GM19468 (cell line): ENCODE measurements around the gene ASCL3.
"Not testable (repeated sequence)": the region's sequence is repeated elsewhere in the genome, so short reads cannot be mapped to it uniquely, and the experiment has no call there.

Experiments used
- ATAC-seq: cut with Tn5 transposase; IDR thresholded peaks from one replicate; pipeline ENCODE4 v1.9.1; 2021; ENCODE audit warnings: mild to moderate bottlenecking, moderate library complexity, moderate number of reproducible peaks; ENCODE audit not compliant: unreplicated experiment; ENCODE audit errors: extremely low read depth

The ASCL3 gene

DNA sequence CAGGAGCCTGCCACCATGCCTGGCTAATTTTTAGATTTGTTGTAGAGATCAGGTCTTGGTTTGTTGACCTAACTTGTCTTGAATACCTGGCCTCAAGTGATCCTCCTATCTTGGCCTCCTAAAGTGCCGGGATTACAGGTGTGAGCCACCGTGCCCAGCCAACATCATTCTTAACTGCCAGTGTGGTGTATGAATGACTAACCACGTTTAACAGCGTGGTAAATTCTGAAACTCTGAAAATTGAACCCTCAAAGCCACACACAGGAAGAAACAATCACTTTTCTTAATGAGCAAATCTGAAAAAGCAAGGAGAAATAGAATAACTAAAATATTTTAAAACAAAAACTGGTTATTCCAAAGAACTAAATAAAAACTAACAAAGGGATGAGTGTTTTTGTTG lies 14.0 kb upstream of the ASCL3 start:
- no peak for ATAC-seq

- ATAC-seq: no peak
Observed at GRCh38 chr11:8948886-8949285, 6.1 kb upstream of the ASCL3 start.

DNA sequence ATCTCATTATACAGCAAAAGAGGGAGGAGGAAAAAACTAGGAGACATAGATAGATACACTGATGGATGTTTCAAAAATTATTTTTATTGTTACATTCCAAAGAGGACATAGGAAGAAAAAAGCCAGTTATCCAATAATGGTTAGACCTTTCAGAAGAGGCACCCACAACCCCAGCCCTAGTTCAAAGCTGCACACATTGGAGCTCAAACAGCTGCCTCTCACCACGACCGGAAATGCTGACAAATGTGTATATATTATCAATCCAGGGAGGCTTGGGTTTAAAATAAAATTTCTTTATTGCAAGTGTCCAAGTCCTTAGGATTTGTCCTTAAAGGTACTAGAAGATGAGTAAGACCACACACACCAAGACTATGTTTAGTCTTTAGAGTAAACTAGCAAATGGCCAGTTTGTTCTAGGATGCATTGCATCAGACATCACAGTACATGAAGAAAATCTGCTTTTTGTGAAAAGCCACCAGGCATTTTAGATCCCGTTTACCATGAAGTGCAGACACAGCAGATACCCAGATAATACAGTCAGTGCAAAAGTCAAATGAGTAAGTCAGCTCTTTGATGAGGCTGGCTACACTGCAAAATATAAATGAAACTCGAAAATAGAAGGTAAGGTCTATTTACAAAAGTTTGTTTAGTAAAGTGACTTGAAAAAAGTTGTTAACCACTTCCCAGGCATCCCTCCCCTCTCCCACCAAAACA lies 4.6 kb upstream of the ASCL3 start:
- ATAC-seq: no peak

- ATAC-seq: no peak
Observed at GRCh38 chr11:8941341-8942103, 1.3 kb downstream of the ASCL3 start.

DNA sequence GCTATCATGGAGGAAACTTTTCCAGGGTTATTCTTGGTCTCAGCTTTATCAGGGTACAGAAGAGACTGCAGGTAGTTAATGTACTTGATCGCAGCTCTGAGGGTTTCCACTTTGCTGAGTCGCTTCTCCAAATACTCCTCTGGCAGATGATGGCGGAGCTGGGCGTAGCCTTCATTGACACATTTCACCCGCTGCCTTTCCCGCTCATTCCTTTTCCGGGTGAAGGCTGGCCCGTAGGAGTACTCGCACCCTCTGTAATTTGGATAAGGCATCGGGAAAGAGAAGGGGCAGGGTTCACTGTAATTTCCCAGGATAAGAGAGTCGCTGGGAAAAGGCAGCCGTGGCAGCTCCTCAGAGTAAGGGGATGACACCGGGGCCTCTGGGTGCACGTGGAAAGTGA lies 5.2 kb downstream of the ASCL3 start:
- ATAC-seq: no peak

DNA sequence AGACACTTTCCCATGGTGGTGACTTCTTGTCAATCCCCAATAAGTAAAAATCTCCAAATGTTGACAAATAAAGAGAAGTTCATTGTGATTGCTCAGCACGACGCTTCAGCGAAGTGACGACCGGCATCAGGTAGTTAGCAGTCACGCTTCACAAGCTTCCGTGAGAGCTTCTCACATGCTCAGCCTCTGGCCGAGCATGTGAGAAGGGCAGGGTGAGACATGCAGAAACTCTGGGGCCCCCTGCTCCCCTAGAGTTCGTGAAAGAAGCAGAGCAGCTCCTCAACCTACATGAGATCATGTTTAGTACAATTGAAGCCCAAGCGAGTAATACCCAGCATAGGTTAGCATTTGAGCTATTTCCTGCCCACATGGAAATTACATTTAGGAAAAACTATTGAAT lies 5.7 kb downstream of the ASCL3 start:
- no peak for ATAC-seq

GRCh38 chr11:8935789-8936188 lies 7.0 kb downstream of the ASCL3 start:
- ATAC-seq: not testable (repeated sequence)

DNA sequence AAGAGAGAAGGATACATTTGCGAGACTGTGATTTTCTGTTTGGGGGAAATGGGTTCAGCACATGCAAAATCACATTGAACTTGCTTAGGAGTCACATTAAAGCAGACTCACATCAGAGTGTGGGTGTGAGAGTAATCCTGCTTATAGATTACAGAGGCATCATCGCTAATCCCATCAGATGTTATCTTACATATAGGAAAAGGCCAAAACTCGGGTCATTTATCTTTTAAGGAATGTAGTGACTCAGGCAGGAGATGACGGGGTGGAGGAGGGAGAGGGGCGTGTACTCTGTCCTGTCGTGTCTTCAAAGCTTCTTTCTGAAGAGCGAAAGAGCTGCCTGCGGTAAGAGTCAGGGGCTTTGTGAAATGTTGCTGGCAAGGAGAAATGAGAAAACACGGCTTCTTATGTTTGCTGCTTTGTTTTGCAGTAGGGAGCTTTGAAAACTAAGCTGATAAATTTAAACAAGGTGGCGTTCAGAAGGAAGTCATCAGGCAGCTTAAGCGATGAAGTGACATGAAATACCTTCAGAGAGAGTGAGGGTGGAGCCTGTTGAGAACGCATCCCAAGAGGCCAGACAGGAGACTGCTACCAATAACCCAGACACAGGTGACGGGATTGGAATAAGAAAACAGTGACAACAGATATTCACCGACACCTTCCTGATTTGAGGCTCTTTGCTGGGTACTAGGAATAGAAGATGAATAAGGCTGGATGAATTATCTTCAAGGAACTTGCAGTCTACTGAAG lies 7.9 kb downstream of the ASCL3 start:
- ATAC-seq: no peak

DNA sequence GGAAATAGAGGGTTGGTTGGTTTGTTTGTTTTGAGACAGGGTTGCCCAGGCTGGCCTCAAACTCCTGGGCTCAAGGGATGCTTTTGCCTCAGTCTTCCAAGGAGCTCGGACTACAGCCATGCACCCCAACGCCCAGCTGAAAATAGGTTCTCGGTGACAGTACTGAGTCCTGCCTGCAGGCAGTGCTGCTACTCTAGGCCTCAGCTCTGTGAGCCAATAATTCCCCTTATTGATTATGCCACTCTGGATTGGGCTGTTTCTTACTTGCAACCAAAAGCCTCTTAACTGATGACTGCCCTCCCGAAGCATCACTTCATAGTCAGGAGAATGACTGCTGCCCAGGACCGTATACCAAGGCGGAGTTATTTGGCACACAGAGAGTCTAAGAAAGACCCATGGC lies 8.9 kb downstream of the ASCL3 start:
- no peak for ATAC-seq

- no peak for ATAC-seq
Observed at GRCh38 chr11:8932564-8933180, 10.1 kb downstream of the ASCL3 start, which contains the start of gene C11orf16. C11orf16 (minus strand) TSS chr11:8932947; CDS start chr11:8932308, 639 bp downstream.

- ATAC-seq: no peak
Observed at GRCh38 chr11:8930456-8931175, 12.2 kb downstream of the ASCL3 start.

GRCh38 chr11:8928981-8929615 lies 13.7 kb downstream of the ASCL3 start:
- no peak for ATAC-seq

DNA sequence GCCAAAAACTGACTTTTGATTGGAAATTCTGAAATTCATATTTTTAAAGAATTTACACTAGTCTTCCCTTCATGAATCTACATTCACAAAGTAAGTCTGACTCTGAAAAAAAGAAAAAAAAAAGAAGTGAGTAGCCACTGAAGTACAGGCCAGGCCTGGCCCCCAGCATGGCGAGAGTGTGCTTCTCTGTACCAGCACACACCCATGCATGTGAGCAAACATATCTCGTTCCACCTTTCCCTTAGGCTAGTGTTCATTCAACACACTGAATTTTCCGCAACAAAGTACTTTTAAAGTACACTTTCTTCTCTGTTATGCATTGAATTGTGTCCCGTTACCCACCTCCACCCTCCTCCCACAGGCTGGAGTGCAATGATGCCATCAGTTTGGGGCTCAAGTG lies 14.6 kb downstream of the ASCL3 start:
- ATAC-seq: no peak

GRCh38 chr11:8927233-8927632 lies 15.6 kb downstream of the ASCL3 start:
- no peak for ATAC-seq

DNA sequence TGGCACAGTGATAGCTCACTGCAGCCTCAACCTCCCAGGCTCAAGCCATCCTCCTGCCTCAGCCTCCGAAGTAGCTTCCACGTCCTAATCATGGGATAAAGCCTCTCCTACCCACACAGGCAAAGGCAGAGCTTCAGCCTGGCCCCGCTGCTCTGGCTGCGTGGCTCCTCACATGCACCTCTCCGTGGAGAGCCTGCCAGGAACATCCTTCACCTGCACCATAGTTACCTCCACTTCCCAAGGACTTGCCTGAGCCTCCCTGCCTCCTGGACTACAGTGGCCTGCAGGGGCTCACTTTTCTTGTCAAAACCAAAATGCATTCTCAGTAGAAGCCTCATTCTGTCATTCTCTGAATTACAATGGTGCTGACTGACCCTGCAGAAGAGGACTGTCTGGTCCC lies 16.6 kb downstream of the ASCL3 start:
- ATAC-seq: no peak

DNA sequence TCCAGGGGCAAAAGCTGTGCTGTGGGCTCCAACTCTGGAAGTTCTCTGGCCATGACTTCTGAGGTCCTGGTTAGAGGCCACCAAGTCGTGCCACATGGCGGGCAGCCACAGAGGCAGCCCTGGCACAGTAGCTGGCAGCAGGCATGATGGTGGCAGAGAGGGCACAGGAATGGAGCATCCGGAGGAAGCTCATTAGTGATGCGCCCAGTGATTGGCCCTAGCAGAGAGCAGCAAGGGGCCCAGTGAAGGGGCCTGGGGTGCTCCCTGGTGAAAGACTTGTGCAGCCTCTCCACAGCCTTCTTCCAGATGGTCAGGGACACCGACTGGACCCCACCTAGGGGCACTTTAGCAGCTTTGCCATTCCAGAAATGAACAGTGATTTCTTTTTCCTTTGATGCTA lies 17.1 kb downstream of the ASCL3 start:
- no peak for ATAC-seq

DNA sequence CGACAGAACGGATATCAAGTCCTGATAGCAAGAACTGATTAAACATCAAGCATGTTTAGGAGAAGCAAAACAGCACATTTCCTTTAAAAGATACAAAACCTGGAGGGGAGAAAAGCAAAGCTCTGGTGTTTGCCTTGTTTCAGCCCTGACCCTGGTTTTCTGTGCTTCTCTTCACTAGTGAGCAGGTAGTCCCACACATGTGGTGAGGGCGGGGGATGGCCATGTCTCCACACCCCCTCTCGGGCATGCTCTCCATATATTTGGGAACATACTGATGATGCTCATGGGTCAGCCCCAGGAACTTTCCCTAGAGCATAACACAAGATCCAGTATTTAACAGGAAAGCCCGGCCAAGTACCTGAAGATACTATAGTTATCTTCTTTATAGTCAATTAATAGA lies 20.1 kb downstream of the ASCL3 start:
- ATAC-seq: no peak

DNA sequence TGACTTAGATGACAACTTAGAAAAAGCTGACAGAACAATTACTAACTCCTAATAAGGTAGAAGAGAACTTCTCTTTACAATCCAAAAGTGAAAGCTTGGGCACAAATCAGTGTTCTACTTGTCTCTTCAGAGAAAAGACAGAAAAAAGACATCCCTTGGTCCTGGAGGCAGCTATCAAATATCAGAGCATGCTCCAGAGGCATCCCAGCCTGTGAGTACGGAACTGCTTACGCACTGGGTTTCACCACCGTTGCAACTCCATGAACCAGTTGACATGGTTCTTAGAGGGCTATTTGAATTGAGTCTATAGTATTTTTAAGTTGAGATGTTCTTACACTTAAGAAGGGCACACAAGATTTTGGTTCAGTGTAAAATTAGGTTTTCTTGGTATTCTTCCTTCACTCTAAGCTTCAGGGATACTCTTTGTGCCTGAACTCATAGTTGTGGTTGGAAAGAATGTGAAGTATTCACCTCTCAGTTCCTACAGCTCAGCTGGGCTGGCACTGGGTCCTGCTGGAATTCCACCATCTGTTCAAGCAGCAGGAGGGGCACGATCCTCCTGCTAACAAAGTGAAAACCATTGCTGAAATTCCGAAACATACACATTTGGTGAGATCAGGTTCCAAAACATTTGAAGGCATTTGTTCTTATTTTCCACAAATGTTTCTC lies 25.5 kb downstream of the ASCL3 start:
- ATAC-seq: no peak

DNA sequence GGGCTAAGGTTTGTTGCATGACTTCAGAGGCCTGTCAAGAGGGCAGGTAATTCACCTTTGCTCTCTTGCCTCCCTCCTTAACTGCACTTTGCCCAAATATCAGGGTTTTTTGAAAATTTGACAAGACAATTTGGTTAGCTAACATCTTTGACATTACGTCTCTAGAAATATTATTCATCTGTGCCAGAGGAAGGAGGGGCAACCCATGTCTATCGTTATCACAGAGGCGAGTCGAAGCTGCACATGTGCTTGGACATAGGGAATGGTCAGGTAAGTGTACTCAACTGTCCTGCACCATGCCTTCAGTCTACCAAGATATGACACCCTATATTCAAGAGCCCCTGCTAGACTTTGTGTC lies 28.2 kb downstream of the ASCL3 start:
- no peak for ATAC-seq
